Measurements from ENCODE around the gene CERS6.

- TF ChIP-seq GATA3 (IDR thresholded peaks at IDR 0.05; ENCODE audit: low read depth, low read length) (no peak), GATA2 (IDR thresholded peaks at IDR 0.05; ENCODE audit: low read depth, low read length) (no peak)
Measured at GRCh38 chr2:168482269-168482668, 26.2 kb downstream of the CERS6 start.
